T-helper 17 cell (primary cell): ENCODE data around the gene GNPDA1. TPM values are rescaled to one million over a fixed set of nuclear protein-coding genes. Genes with fewer than 3 reads are reported as not detected.
A peak's percentile ranks its signal among the peaks of the same experiment; 100 is the strongest.

Experiments used
- ATAC-seq: fragments of 150-1000 bp; cut with Tn5 transposase; 2 replicates; pipeline ENCODE4 v1.10.0; 2021; ENCODE audit warnings: mild to moderate bottlenecking, moderate library complexity
- DNase-seq, 3 donors: peaks; one replicate each; pipeline versions ENCODE4 v3.0.0 to v3.0.0-alpha.2; 2020 to 2021
- H3K9me3 ChIP-seq: one replicate; pipeline ENCODE4 v1.7.0; 2013; ENCODE audit warnings: low read length, mild to moderate bottlenecking; ENCODE audit not compliant: control insufficient read depth, poor library complexity, severe bottlenecking
- H3K27ac Mint-ChIP-seq: one replicate; pipeline ENCODE4 v1.8.0; 2022; ENCODE audit warnings: mild to moderate bottlenecking, moderate library complexity, mixed read lengths
- H3K27me3 Mint-ChIP-seq: one replicate; pipeline ENCODE4 v1.8.0; 2022; ENCODE audit warnings: mixed read lengths
- H3K36me3 Mint-ChIP-seq: one replicate; pipeline ENCODE4 v1.8.0; 2022; ENCODE audit warnings: low read depth, mixed read lengths
- H3K4me1 Mint-ChIP-seq: one replicate; pipeline ENCODE4 v1.8.0; 2022; ENCODE audit warnings: mild to moderate bottlenecking, mixed read lengths
- H3K4me3 Mint-ChIP-seq: one replicate; pipeline ENCODE4 v1.8.0; 2022; ENCODE audit warnings: mild to moderate bottlenecking, moderate library complexity, mixed read lengths
- total RNA-seq, 4 donors: library from RNA in 2 of 4; stranded (reverse) in 2 of 4; gene quantifications; one replicate each; pipeline ENCODE4 v1.2.3 and lab custom pipeline; 2022 to 2026

GNPDA1 gene
- total RNA-seq, 2 donors from 2014 or later = 9.5 to 13.2 TPM

DNA sequence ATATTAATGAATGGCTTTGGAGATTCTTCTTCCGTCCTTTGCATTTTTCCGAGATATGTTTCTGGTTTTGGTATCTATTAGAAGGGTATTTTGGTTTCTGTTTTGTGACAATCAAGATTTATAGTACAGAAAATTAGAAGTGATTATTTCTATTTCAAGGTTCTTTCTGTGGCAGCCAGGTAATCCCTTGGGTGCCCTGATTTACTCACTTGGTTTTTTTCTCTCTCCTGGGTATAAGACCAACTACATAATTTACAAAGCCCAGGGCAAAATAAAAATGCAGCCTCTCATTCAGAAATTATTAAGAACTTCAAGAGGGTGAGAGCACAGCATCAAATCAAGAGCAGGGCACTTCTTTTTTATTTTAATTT, 45.9 kb downstream of the GNPDA1 start:
- Mint-ChIP-seq H3K4me3 (no peak overlapping the region), H3K36me3 (peaks cover 5% of the 10 kb centered on the region), H3K27me3 (no peaks in the 10 kb centered on the region), H3K27ac (no peak overlapping the region), H3K4me1 (peaks cover 27% of the 10 kb centered on the region)
- DNase-seq (no peak), ATAC-seq (no peak)
- no peaks in the 10 kb centered on the region for H3K9me3 ChIP-seq

DNA sequence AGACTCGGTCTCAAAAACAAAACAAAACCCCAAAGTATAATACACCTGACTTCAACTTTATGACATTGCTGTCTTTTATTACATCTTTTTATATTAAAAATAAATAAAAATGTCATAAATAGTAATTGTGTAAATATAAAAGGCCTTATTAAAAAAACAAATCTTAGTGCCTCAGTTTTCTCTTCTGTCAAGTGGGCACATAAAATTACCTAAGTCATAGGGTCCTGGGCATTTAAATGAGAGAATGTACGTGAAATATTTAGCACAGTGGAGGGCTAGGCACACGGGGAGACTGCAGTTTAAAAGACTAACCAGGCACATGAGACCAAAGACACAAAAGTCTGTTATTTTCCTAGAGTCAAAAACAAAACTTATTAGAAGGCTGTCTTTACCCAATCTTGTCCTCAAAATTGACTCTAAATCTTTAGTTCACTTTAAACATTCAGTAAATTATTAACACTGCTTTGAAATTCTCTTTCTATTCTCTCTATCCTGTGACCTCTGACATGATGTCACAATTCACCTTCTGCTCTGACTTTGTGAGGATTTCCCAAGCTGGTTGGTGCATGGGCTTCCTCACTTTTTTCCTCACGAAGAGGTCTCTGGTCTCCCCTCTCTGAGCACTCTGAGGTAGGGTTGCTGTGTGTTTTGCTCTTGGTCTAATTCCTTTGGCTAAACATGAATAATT, 46.4 kb downstream of the GNPDA1 start:
- no peak overlapping the region for H3K27ac Mint-ChIP-seq
- no peaks in the 10 kb centered on the region for H3K27me3 Mint-ChIP-seq

DNA sequence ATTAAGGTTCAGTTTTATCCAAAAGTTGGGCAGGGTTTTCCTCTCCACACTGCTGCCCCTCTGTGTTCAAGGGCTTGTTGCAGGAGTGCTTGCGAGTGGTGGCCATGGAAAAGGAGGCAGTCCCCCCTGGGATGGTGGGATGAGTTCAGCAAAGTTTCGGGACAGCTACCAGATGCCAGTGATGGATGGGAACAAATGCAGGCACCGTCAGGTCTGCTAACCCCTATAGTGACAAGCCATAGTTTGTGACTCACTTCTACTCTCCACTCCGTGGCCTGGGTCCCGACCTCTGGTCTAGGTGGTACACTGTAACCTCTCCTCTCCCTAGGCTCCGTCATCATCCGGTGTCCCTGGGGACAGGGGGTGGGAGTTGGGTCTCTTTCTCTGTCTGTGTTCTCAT, 47.8 kb downstream of the GNPDA1 start:
- no peaks in the 10 kb centered on the region for H3K27me3 Mint-ChIP-seq
- ATAC-seq (no peak), DNase-seq (no peak)
- H3K27ac Mint-ChIP-seq = no peak overlapping the region
- H3K9me3 ChIP-seq = no peaks in the 10 kb centered on the region
- H3K4me3 Mint-ChIP-seq = no peak overlapping the region
- H3K4me1 Mint-ChIP-seq = peaks cover 29% of the 10 kb centered on the region
- peaks cover 5% of the 10 kb centered on the region for H3K36me3 Mint-ChIP-seq

More for the DNA sequence above, 46.4 kb downstream of the GNPDA1 start:
- no peak for DNase-seq
- H3K36me3 Mint-ChIP-seq = peaks cover 5% of the 10 kb centered on the region
- no peaks in the 10 kb centered on the region for H3K9me3 ChIP-seq
- no peak overlapping the region for H3K4me3 Mint-ChIP-seq
- H3K4me1 Mint-ChIP-seq = peaks cover 25% of the 10 kb centered on the region
- ATAC-seq = no peak

- Mint-ChIP-seq H3K4me3 (no peak overlapping the region), H3K27me3 (no peaks in the 10 kb centered on the region), H3K36me3 (peaks cover 3% of the 10 kb centered on the region), H3K27ac (no peak overlapping the region), H3K4me1 (peaks cover 28% of the 10 kb centered on the region)
- no peaks in the 10 kb centered on the region for H3K9me3 ChIP-seq
- no peak for DNase-seq
- no peak for ATAC-seq
Observed at GRCh38 chr5:141963701-141964100, 49.1 kb downstream of the GNPDA1 start.

- Mint-ChIP-seq H3K4me1 (peaks cover 31% of the 10 kb centered on the region), H3K27me3 (no peaks in the 10 kb centered on the region), H3K4me3 (no peak overlapping the region), H3K36me3 (peaks cover 3% of the 10 kb centered on the region), H3K27ac (peak overlapping the region; percentile 84)
- DNase-seq = no peak
- no peak for ATAC-seq
- no peaks in the 10 kb centered on the region for H3K9me3 ChIP-seq
Observed at GRCh38 chr5:141961466-141961865, 51.4 kb downstream of the GNPDA1 start.

GRCh38 chr5:141960449-141961323, 52.1 kb downstream of the GNPDA1 start:
- H3K27me3 Mint-ChIP-seq = no peaks in the 10 kb centered on the region
- H3K36me3 Mint-ChIP-seq = peaks cover 3% of the 10 kb centered on the region
- peak overlapping the region; percentile 84 for H3K27ac Mint-ChIP-seq
- H3K4me1 Mint-ChIP-seq = peaks cover 31% of the 10 kb centered on the region
- peak overlapping the region; percentile 74 for H3K4me3 Mint-ChIP-seq
- H3K9me3 ChIP-seq = no peaks in the 10 kb centered on the region
- peak; percentile 71 to 87 (median 79) for DNase-seq
- peak; percentile 96 for ATAC-seq

GRCh38 chr5:141960018-141960417, 52.8 kb downstream of the GNPDA1 start:
- peaks cover 29% of the 10 kb centered on the region for H3K4me1 Mint-ChIP-seq
- peak overlapping the region; percentile 84 for H3K27ac Mint-ChIP-seq
- no peaks in the 10 kb centered on the region for H3K9me3 ChIP-seq
- no peaks in the 10 kb centered on the region for H3K27me3 Mint-ChIP-seq
- no peak overlapping the region for H3K4me3 Mint-ChIP-seq
- peaks cover 3% of the 10 kb centered on the region for H3K36me3 Mint-ChIP-seq
- no peak for ATAC-seq
- no peak for DNase-seq

DNA sequence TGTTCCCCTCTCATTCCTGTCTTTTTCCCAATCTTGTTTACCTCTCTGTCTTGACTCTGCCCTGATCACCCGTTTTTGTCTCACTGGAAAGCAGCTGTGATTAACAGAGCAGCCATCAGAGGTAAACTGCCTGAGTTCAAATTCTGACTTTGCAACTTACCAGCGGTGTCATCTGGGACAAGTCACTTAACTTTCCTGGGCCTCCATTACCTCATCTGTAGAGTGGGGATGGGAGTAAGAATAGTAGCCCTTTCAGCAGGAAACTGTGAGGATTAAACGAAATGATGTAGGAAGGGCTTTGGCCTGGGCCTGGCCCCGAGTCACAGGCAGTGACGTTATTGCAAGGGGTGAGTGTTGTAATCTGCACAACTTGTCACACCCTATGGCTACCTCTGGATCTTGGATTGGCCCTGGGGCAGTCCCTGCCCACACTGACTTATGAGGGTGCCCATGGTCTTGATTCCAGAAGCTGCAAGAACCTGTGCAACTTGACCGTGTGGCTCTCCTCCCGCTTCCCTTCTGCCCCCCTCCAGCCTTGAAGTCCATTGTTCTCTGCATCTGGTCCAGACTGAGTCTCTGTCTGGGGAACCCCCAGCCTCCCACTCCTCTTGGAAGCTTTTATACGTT, 54.2 kb downstream of the GNPDA1 start:
- no peaks in the 10 kb centered on the region for H3K27me3 Mint-ChIP-seq
- H3K27ac Mint-ChIP-seq = peak overlapping the region; percentile 84
- no peaks in the 10 kb centered on the region for H3K9me3 ChIP-seq
- peaks cover 29% of the 10 kb centered on the region for H3K4me1 Mint-ChIP-seq
- peaks cover 3% of the 10 kb centered on the region for H3K36me3 Mint-ChIP-seq
- ATAC-seq (no peak), DNase-seq (no peak)
- H3K4me3 Mint-ChIP-seq = peak overlapping the region; percentile 73

GRCh38 chr5:141958113-141958512, 54.7 kb downstream of the GNPDA1 start, which contains the start of gene PCDH12:
PCDH12 (minus strand) TSS chr5:141958202; CDS start chr5:141957851, 351 bp downstream.
- peak within 1 kb of the TSS; percentile 84 for H3K27ac Mint-ChIP-seq
- DNase-seq = no peak
- no peaks in the 10 kb centered on the region for H3K27me3 Mint-ChIP-seq
- peak within 1 kb of the TSS; percentile 73 for H3K4me3 Mint-ChIP-seq
- H3K4me1 Mint-ChIP-seq = peaks cover 29% of the 10 kb centered on the region
- H3K9me3 ChIP-seq = no peaks in the 10 kb centered on the region
- no peak for ATAC-seq
- peaks cover 3% of the 10 kb centered on the region for H3K36me3 Mint-ChIP-seq

- H3K4me3 Mint-ChIP-seq = peak overlapping the region; percentile 73
- H3K9me3 ChIP-seq = no peaks in the 10 kb centered on the region
- DNase-seq (no peak), ATAC-seq (no peak)
- peak overlapping the region; percentile 84 for H3K27ac Mint-ChIP-seq
- no peaks in the 10 kb centered on the region for H3K27me3 Mint-ChIP-seq
- peaks cover 29% of the 10 kb centered on the region for H3K4me1 Mint-ChIP-seq
- no peaks in the 10 kb centered on the region for H3K36me3 Mint-ChIP-seq
Observed at GRCh38 chr5:141957367-141957996, 55.3 kb downstream of the GNPDA1 start.

DNA sequence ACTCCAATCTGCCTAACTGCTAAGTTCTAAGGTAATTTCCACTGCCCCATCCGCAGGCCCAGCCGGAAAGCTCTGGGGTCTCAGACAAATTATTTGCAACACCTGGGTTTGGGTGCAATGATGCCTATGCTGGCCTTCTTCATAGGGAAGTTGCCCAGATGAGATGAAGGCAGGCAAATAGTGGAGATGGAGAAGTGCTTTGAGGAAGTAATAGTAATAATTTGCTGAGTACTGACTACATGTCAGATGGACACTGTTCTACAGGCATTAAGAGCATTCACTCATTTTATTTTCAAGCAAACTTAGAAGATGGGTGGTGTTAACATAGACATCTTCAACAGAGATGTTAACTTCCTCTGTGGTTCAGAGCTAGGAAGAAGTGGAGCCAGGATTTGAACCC, 58.6 kb downstream of the GNPDA1 start:
- no peaks in the 10 kb centered on the region for H3K36me3 Mint-ChIP-seq
- DNase-seq = no peak
- H3K4me3 Mint-ChIP-seq = no peak overlapping the region
- ATAC-seq = no peak
- peaks cover 4% of the 10 kb centered on the region for H3K27me3 Mint-ChIP-seq
- no peak overlapping the region for H3K27ac Mint-ChIP-seq
- peaks cover 20% of the 10 kb centered on the region for H3K4me1 Mint-ChIP-seq
- no peaks in the 10 kb centered on the region for H3K9me3 ChIP-seq

GRCh38 chr5:141952020-141952419, 60.8 kb downstream of the GNPDA1 start:
- Mint-ChIP-seq H3K36me3 (no peaks in the 10 kb centered on the region), H3K27me3 (peaks cover 4% of the 10 kb centered on the region), H3K4me1 (peaks cover 7% of the 10 kb centered on the region), H3K4me3 (no peak overlapping the region), H3K27ac (peak overlapping the region; percentile 81)
- H3K9me3 ChIP-seq = no peaks in the 10 kb centered on the region
- no peak for ATAC-seq
- no peak for DNase-seq

DNA sequence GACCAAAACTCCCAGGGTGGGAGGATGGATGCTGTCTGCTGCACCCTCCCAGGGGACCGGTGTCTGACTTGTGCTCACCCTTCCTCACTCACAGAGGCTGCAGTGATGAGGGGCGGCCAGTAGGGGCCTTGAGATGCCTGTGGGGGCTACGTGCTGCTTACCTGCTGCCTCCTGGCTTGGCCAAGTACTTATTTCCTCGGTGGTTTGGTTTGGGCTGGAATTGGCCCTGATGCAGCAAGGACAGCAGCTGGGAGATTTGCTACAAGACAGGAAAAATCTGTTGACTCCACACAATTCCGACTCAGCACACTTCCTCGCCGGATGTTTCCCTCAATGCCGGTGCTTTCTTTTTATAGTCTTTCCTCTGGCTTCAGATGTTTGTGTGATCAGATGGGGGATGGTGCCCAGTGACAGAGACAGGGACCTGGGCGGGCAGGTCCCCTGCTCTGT, 61.5 kb downstream of the GNPDA1 start:
- peaks cover 4% of the 10 kb centered on the region for H3K27me3 Mint-ChIP-seq
- H3K4me1 Mint-ChIP-seq = peaks cover 7% of the 10 kb centered on the region
- ATAC-seq = peak; percentile 79
- DNase-seq = no peak
- no peaks in the 10 kb centered on the region for H3K9me3 ChIP-seq
- peak overlapping the region; percentile 81 for H3K27ac Mint-ChIP-seq
- H3K36me3 Mint-ChIP-seq = no peaks in the 10 kb centered on the region
- no peak overlapping the region for H3K4me3 Mint-ChIP-seq
